C1 segment of cervical spinal cord (tissue), 14 donors: Measurements from ENCODE around the gene GFY.
"Not testable (repeated sequence)": the region's sequence is repeated elsewhere in the genome, so short reads cannot be mapped to it uniquely, and the experiment has no call there.

Experiments used
- DNase-seq, 14 donors: peaks; one replicate each; lab custom pipeline; 2025; lab: John Stamatoyannopoulos, UW

GFY gene

GRCh38 chr19:49468199-49468598 lies 43.0 kb downstream of the GFY start:
- DNase-seq = no peak

- DNase-seq = no peak
Observed at GRCh38 chr19:49468746-49469447, 43.7 kb downstream of the GFY start.

- no peak for DNase-seq
Observed at GRCh38 chr19:49469828-49470614, 44.8 kb downstream of the GFY start.

- DNase-seq = no peak
Observed at GRCh38 chr19:49470615-49470978, 45.4 kb downstream of the GFY start.

- DNase-seq = no peak
Observed at GRCh38 chr19:49472936-49473335, 47.7 kb downstream of the GFY start.

GRCh38 chr19:49473501-49473867 lies 48.3 kb downstream of the GFY start:
- DNase-seq = not testable (repeated sequence)

- DNase-seq = peak in 12 of 14 donors; percentile 8 to 78 (median 46)
Observed at GRCh38 chr19:49473868-49474541, 48.8 kb downstream of the GFY start, which contains the start of gene FLT3LG. Gene FLT3LG, plus strand, starts transcription at chr19:49474215. Its CDS starts 425 bp downstream, at chr19:49474640.

GRCh38 chr19:49474542-49474924 lies 49.3 kb downstream of the GFY start:
- DNase-seq = no peak

GRCh38 chr19:49475191-49475917 lies 50.2 kb downstream of the GFY start:
- no peak for DNase-seq

GRCh38 chr19:49475995-49476880 lies 51.0 kb downstream of the GFY start:
- DNase-seq = peak in 6 of 14 donors; percentile 9 to 35 (median 16)
